Measurements from ENCODE around the gene KRTAP5-7.
"Not testable (repeated sequence)": the region's sequence is repeated elsewhere in the genome, so short reads cannot be mapped to it uniquely, and the experiment has no call there.

Gene KRTAP5-7

GRCh38 chr11:71564430-71564829 lies 37.4 kb downstream of the KRTAP5-7 start:
- DNase-seq: no peak

GRCh38 chr11:71565263-71565662 lies 38.2 kb downstream of the KRTAP5-7 start, which contains the start of gene KRTAP5-10:
KRTAP5-10 (plus strand) TSS chr11:71565563; CDS start chr11:71565588, 25 bp downstream.
- DNase-seq: no peak

- no peak for DNase-seq
Measured at GRCh38 chr11:71566081-71566620, 39.1 kb downstream of the KRTAP5-7 start.

- DNase-seq: not testable (repeated sequence)
Measured at GRCh38 chr11:71566626-71567599, 39.8 kb downstream of the KRTAP5-7 start.

- not testable (repeated sequence) for DNase-seq
Measured at GRCh38 chr11:71567633-71568032, 40.6 kb downstream of the KRTAP5-7 start.

GRCh38 chr11:71568704-71569349 lies 41.8 kb downstream of the KRTAP5-7 start:
- no peak for DNase-seq

- DNase-seq: not testable (repeated sequence)
Measured at GRCh38 chr11:71571101-71571850, 44.2 kb downstream of the KRTAP5-7 start.

GRCh38 chr11:71572811-71573210 lies 45.7 kb downstream of the KRTAP5-7 start:
- no peak for DNase-seq

- no peak for DNase-seq
Measured at GRCh38 chr11:71574418-71574817, 47.4 kb downstream of the KRTAP5-7 start.

GRCh38 chr11:71575723-71576424 lies 48.8 kb downstream of the KRTAP5-7 start:
- no peak for DNase-seq

- DNase-seq: not testable (repeated sequence)
Measured at GRCh38 chr11:71576688-71577465, 49.8 kb downstream of the KRTAP5-7 start.

- DNase-seq: no peak
Measured at GRCh38 chr11:71577469-71578004, 50.5 kb downstream of the KRTAP5-7 start.
